GM12878 (cell line): ENCODE measurements around the gene CLEC18A.
"Not testable (repeated sequence)": the region's sequence is repeated elsewhere in the genome, so short reads cannot be mapped to it uniquely, and the experiment has no call there.

ENCODE experiments used
- BACH1 ChIP-seq: fragments of 450-650 bp; IDR thresholded peaks from 2 replicates; pipeline ENCODE4 v1.6.1; 2017; ENCODE audit warnings: mild to moderate bottlenecking, borderline replicate concordance
- BRCA1 ChIP-seq: IDR thresholded peaks from 2 replicates; pipeline ENCODE4 v1.6.1; 2011; ENCODE audit warnings: low read depth, low read length, improper control_type of control experiment
- GABPA ChIP-seq: IDR thresholded peaks from 2 replicates; pipeline ENCODE4 v1.6.1; 2014; ENCODE audit warnings: antibody characterized with exemption, low read depth, mild to moderate bottlenecking, inconsistent platforms
- HCFC1 ChIP-seq: fragments of 150-350 bp; IDR thresholded peaks from 2 replicates; pipeline ENCODE4 v1.6.1; 2014; ENCODE audit warnings: low read length
- NR2C2 ChIP-seq: IDR thresholded peaks from 2 replicates; pipeline ENCODE4 v1.6.1; 2011; ENCODE audit warnings: borderline replicate concordance, low read depth; ENCODE audit not compliant: control insufficient read depth, insufficient read length
- NRF1 ChIP-seq: conservative IDR thresholded peaks from 2 replicates; pipeline ENCODE4 v1.6.1; 2011; ENCODE audit warnings: mild to moderate bottlenecking, low read depth, low read length, improper control_type of control experiment
- STAT1 ChIP-seq: fragments of 450-650 bp; conservative IDR thresholded peaks from 2 replicates; pipeline ENCODE4 v1.6.1; 2014; ENCODE audit warnings: antibody characterized with exemption, mild to moderate bottlenecking
- YY1 ChIP-seq: IDR thresholded peaks from 2 replicates; pipeline ENCODE4 v1.6.1; 2011; ENCODE audit warnings: low read depth, mild to moderate bottlenecking, low read length
- TF ChIP-seq, protein P1 (sequence below), 3 experiments: IDR thresholded peaks in 2 of 3; conservative IDR thresholded peaks in 1 of 3; 2 replicates each; pipeline ENCODE4 v1.5.1; 2011; ENCODE audit warnings: low read depth in 3 of 3, low read length in 3 of 3, mild to moderate bottlenecking in 3 of 3, control low read depth in 2 of 3, moderate library complexity in 2 of 3, inconsistent platforms in 1 of 3, mixed read lengths in 1 of 3; ENCODE audit not compliant: control insufficient read depth in 2 of 3, insufficient read depth in 1 of 3; ENCODE audit errors: extremely low read depth in 1 of 3
- TF ChIP-seq, protein P2 (sequence below): IDR thresholded peaks from 2 replicates; pipeline ENCODE4 v1.6.1; 2011; ENCODE audit warnings: low read depth, mild to moderate bottlenecking, low read length, moderate library complexity, borderline replicate concordance; ENCODE audit errors: extremely low read depth

DNA sequence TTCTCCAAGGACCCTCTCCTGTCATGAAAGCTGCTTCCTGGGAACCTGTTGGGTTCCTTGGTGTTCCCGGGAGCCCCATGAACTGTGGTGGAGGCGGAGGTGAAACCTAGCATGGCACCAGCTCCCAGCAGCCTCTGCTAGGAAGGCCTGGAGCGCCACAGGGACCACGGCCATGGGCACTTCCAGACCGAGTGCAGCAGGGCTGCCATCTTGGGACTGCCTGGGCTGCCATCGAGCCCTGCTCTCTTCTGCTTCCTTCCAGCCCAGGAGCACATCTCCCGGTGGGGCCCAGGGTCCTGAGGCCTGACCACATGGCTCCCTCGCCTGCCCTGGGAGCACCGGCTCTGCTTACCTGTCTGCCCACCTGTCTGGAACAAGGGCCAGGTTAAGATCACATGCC lies 12.2 kb downstream of the CLEC18A start:
- TF ChIP-seq, protein P1, sequence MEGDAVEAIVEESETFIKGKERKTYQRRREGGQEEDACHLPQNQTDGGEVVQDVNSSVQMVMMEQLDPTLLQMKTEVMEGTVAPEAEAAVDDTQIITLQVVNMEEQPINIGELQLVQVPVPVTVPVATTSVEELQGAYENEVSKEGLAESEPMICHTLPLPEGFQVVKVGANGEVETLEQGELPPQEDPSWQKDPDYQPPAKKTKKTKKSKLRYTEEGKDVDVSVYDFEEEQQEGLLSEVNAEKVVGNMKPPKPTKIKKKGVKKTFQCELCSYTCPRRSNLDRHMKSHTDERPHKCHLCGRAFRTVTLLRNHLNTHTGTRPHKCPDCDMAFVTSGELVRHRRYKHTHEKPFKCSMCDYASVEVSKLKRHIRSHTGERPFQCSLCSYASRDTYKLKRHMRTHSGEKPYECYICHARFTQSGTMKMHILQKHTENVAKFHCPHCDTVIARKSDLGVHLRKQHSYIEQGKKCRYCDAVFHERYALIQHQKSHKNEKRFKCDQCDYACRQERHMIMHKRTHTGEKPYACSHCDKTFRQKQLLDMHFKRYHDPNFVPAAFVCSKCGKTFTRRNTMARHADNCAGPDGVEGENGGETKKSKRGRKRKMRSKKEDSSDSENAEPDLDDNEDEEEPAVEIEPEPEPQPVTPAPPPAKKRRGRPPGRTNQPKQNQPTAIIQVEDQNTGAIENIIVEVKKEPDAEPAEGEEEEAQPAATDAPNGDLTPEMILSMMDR (IDR thresholded peaks at IDR 0.05 in 2 of 3, conservative IDR thresholded peaks at IDR 0.05 in 1 of 3; ENCODE audit: control insufficient read depth in 2 of 3, extremely low read depth in 1 of 3, insufficient read depth in 1 of 3, low read depth in 3 of 3, low read length in 3 of 3): not testable (repeated sequence)
- TF ChIP-seq NRF1, GABPA, BACH1, NR2C2, STAT1, HCFC1, YY1, BRCA1: not testable (repeated sequence)
- TF ChIP-seq, protein P2, sequence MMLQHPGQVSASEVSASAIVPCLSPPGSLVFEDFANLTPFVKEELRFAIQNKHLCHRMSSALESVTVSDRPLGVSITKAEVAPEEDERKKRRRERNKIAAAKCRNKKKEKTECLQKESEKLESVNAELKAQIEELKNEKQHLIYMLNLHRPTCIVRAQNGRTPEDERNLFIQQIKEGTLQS: not testable (repeated sequence)
